SJCRH30 (cell line): ENCODE results near the gene NPHP4. TPM values are rescaled to one million over a fixed set of nuclear protein-coding genes. Genes with fewer than 3 reads are reported as not detected.
A peak's percentile ranks its signal among the peaks of the same experiment; 100 is the strongest.

Experiments used
- DNase-seq, 2 experiments: peaks; one replicate each; pipeline ENCODE4 v3.0.0-alpha.2; 2015 to 2020
- H3K27ac ChIP-seq: fragments of 250-450 bp; sonication (Bioruptor Pico); 2 replicates; pipeline ENCODE4 v1.5.1; 2020; ENCODE audit warnings: mild to moderate bottlenecking, moderate library complexity
- H3K27me3 ChIP-seq: fragments of 250-450 bp; sonication (Bioruptor Pico); 2 replicates; pipeline ENCODE4 v1.5.1; 2020; ENCODE audit warnings: mild to moderate bottlenecking, moderate library complexity
- H3K36me3 ChIP-seq: fragments of 250-450 bp; sonication (Bioruptor Pico); 2 replicates; pipeline ENCODE4 v1.5.1; 2020; ENCODE audit warnings: mild to moderate bottlenecking, moderate library complexity
- H3K4me1 ChIP-seq: fragments of 250-450 bp; sonication (Bioruptor Pico); 2 replicates; pipeline ENCODE4 v1.5.1; 2020; ENCODE audit warnings: mild to moderate bottlenecking, moderate library complexity
- H3K4me3 ChIP-seq: fragments of 250-450 bp; sonication (Bioruptor Pico); 2 replicates; pipeline ENCODE4 v1.5.1; 2020; ENCODE audit warnings: mild to moderate bottlenecking, moderate library complexity
- H3K9me3 ChIP-seq: fragments of 250-450 bp; sonication (Bioruptor Pico); replicated peaks from 2 replicates; pipeline ENCODE4 v1.5.1; 2020; ENCODE audit warnings: mild to moderate bottlenecking, moderate library complexity
- total RNA-seq: library from RNA; depleted of rRNA; stranded (reverse); fragments of >200 nt; shearing (Covaris generic); gene quantifications from 2 replicates; pipeline ENCODE4 v1.2.3, GENCODE V29; 2014

NPHP4 gene
- total RNA-seq, 1 experiment from 2014 or later: 7.3 TPM

DNA sequence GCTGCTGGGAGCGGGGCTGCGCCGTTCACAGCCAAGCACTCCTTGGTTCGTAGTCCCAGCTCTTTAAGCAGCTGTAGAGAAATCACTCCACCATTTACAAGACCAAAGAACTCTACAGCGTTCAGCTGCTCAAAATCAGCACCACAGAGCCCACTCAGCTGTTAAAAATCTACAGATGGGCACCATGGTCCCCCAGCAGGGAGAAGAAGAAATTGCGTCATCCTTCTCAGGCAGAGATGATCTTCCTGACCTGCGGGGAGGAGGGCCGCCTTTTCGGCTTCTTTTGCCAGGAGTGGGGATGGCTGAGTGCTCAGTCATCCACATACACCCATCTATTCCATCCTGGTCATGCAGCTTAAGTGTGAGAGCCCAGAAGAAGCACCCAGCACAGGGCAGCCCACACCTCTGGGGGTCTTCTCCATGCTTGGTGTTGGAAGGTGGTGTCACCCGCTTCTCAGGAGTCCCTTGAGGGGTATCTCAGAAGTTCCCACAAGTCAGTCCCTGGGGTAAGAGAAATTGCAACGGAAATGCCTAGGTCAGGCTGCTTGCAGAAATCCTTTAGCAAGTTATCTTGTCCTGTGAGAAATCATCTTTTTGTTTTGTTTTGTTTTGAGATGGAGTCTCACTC is 163.8 kb downstream of the NPHP4 start:
- no peaks in the 10 kb centered on the region for H3K4me1 ChIP-seq
- no peaks in the 10 kb centered on the region for H3K36me3 ChIP-seq
- peaks cover 2% of the 10 kb centered on the region; the same call in 1 of the 2 replicates for H3K9me3 ChIP-seq
- DNase-seq: no peak
- no peak overlapping the region for H3K27ac ChIP-seq
- H3K4me3 ChIP-seq: no peak overlapping the region
- peaks cover 11% of the 10 kb centered on the region; the same call in 1 of the 2 replicates for H3K27me3 ChIP-seq

DNA sequence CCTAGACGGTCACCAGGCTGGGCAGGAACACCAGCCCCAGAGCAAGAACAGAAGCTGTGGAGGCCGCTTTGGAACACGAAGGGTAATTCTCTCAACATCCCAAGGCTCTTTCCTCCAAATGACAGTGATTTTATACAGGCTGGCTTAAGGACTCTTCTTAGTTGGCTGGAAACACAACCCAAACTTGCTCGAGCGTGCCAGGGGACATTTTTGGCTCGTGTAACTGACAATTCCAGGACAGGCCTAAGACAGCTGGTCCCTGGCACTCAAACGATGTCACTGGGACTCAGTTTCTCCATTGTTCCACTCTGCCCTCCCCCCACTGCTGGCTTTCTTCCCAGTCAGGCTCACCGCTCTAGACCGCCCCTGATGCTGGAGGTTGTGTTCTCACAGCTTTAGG is 164.7 kb downstream of the NPHP4 start:
- Histone ChIP-seq H3K9me3 (peaks cover 2% of the 10 kb centered on the region; the same call in 1 of the 2 replicates), H3K27me3 (0 out of 2 replicates have a peak, but pooled peaks cover 3% of the 10 kb centered on the region), H3K4me1 (no peaks in the 10 kb centered on the region), H3K36me3 (no peaks in the 10 kb centered on the region), H3K27ac (no peak overlapping the region), H3K4me3 (no peak overlapping the region)
- DNase-seq: no peak

- no peaks in the 10 kb centered on the region for H3K4me1 ChIP-seq
- no peaks in the 10 kb centered on the region for H3K36me3 ChIP-seq
- no peak overlapping the region for H3K27ac ChIP-seq
- no peak overlapping the region for H3K4me3 ChIP-seq
- DNase-seq: no peak
- H3K9me3 ChIP-seq: peaks cover 2% of the 10 kb centered on the region; the same call in 1 of the 2 replicates
- H3K27me3 ChIP-seq: 0 out of 2 replicates have a peak, but pooled peaks cover 3% of the 10 kb centered on the region
Observed at GRCh38 chr1:5826601-5827000, 165.6 kb downstream of the NPHP4 start.

DNA sequence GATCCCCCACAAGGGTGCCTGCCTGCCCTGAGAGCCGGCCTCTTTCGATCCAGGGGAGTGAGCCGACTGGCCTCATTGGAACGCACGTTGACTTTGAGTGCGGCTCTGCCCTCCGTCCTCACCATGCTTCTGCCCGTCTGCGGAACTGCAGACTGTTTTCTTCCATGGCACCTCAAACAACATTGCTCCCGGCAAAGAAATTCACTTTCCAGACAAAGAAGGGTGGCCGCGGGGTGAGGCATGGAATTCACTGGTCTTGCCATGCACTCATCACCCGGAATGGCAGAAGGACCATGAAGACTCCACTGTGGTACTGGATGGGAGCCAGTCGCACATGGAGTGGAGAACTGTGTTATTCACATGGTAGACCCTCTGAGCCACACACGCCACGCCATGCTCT is 169.5 kb downstream of the NPHP4 start:
- Histone ChIP-seq H3K27me3 (0 out of 2 replicates have a peak, but pooled peaks cover 3% of the 10 kb centered on the region), H3K4me1 (no peaks in the 10 kb centered on the region), H3K4me3 (no peak overlapping the region), H3K36me3 (no peaks in the 10 kb centered on the region), H3K27ac (no peak overlapping the region), H3K9me3 (peaks cover 2% of the 10 kb centered on the region; the same call in 1 of the 2 replicates)
- no peak for DNase-seq

- H3K4me1 ChIP-seq: no peaks in the 10 kb centered on the region
- no peak overlapping the region for H3K27ac ChIP-seq
- no peak for DNase-seq
- peaks cover 2% of the 10 kb centered on the region; the same call in 1 of the 2 replicates for H3K9me3 ChIP-seq
- no peaks in the 10 kb centered on the region for H3K27me3 ChIP-seq
- H3K4me3 ChIP-seq: no peak overlapping the region
- no peaks in the 10 kb centered on the region for H3K36me3 ChIP-seq
Observed at GRCh38 chr1:5822266-5822665, 170.0 kb downstream of the NPHP4 start.

- Histone ChIP-seq H3K4me1 (no peaks in the 10 kb centered on the region), H3K27me3 (no peaks in the 10 kb centered on the region), H3K27ac (no peak overlapping the region), H3K4me3 (no peak overlapping the region), H3K9me3 (peaks cover 2% of the 10 kb centered on the region; the same call in 1 of the 2 replicates), H3K36me3 (no peaks in the 10 kb centered on the region)
- DNase-seq: no peak
Observed at GRCh38 chr1:5821540-5822176, 170.6 kb downstream of the NPHP4 start.

GRCh38 chr1:5820026-5820421 is 172.2 kb downstream of the NPHP4 start:
- H3K27me3 ChIP-seq: no peaks in the 10 kb centered on the region
- H3K4me1 ChIP-seq: no peaks in the 10 kb centered on the region
- peaks cover 2% of the 10 kb centered on the region; the same call in 1 of the 2 replicates for H3K9me3 ChIP-seq
- H3K4me3 ChIP-seq: no peak overlapping the region
- no peak for DNase-seq
- no peaks in the 10 kb centered on the region for H3K36me3 ChIP-seq
- no peak overlapping the region for H3K27ac ChIP-seq

- Histone ChIP-seq H3K4me3 (no peak overlapping the region), H3K27me3 (no peaks in the 10 kb centered on the region), H3K27ac (no peak overlapping the region), H3K4me1 (no peaks in the 10 kb centered on the region), H3K9me3 (no peaks in the 10 kb centered on the region), H3K36me3 (no peaks in the 10 kb centered on the region)
- peak in 1 of 2 experiments; percentile 36 for DNase-seq
Observed at GRCh38 chr1:5819391-5820025, 172.7 kb downstream of the NPHP4 start.

DNA sequence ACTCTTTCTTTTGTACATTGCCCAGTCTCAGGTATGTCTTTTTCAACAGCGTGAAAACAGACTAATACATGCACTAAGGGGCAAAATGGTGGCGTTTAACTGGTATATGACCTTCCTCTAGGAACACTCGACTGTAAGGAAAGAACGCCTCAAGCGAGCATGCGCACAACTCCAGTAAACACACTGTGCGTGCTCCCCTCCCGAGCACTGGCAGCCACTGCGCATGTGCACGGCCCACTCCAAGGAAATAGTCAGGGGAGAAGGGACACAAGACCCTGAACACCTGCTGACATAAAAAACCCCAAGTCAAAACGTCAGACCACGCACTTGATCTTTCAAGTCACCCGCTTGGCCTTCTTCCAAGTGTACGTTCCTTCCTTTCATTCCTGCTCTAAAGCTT is 173.5 kb downstream of the NPHP4 start:
- no peaks in the 10 kb centered on the region for H3K27me3 ChIP-seq
- no peaks in the 10 kb centered on the region for H3K4me1 ChIP-seq
- no peaks in the 10 kb centered on the region for H3K9me3 ChIP-seq
- no peak overlapping the region for H3K4me3 ChIP-seq
- DNase-seq: no peak
- no peaks in the 10 kb centered on the region for H3K36me3 ChIP-seq
- H3K27ac ChIP-seq: no peak overlapping the region

GRCh38 chr1:5815716-5816115 is 176.5 kb downstream of the NPHP4 start:
- H3K9me3 ChIP-seq: no peaks in the 10 kb centered on the region
- no peaks in the 10 kb centered on the region for H3K27me3 ChIP-seq
- DNase-seq: no peak

DNA sequence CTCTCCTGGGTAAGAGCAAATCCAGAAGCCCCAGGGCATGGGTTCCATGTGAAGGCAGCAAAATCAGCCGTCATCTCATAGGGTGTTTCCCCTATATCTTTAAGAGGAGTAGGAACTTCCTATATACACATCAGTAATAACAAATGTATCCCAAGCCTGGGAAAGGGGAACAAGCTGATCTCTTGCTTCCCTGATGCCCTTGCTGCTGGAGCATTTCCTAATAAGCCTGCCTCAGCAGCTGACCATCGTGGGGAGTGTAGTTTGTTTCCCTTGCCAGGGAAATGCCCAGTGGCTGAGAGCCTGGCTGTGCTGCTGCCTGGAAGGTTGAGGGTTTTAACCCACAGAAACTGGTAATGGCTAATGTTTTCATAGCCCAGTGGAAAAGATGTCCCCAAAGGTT is 177.0 kb downstream of the NPHP4 start:
- peaks cover 8% of the 10 kb centered on the region; the same call in 1 of the 2 replicates for H3K4me1 ChIP-seq

More at GRCh38 chr1:5815716-5816115, 176.5 kb downstream of the NPHP4 start:
- Histone ChIP-seq H3K4me3 (no peak overlapping the region), H3K27ac (no peak overlapping the region), H3K4me1 (peaks cover 8% of the 10 kb centered on the region; the same call in 1 of the 2 replicates), H3K36me3 (no peaks in the 10 kb centered on the region)

DNA sequence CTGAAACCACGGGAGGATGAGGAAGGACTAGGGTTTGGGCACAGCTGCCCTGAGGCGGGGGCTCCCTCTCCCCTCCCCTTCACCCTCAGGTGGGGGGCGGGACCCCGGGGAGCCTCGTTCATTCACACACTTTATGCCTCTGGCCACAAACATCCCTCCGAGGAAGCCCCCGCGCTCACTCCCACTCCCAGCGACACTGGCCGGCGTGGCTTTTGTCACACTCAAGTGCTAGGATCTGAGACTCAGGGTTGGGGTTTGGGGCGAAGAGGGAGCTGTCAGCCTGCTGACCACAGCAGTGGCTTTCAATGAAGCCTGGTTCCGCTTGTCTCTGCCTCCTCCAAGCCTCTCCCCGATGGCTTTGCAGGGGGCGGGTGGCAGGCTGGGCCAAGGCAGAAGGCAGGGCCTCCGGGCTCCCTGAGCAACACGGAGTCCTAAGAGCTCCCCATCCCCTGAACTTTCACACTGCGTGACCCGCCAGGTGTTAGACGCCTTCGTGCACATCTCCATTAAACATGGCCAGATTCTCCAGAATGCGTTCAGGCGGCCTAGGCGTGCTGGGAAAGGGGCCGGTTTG is 178.1 kb downstream of the NPHP4 start:
- Histone ChIP-seq H3K4me3 (no peak overlapping the region), H3K27ac (no peak overlapping the region), H3K9me3 (no peaks in the 10 kb centered on the region), H3K36me3 (no peaks in the 10 kb centered on the region), H3K4me1 (peaks cover 8% of the 10 kb centered on the region; the same call in 1 of the 2 replicates), H3K27me3 (no peaks in the 10 kb centered on the region)
- DNase-seq: no peak

More for the DNA sequence above, 177.0 kb downstream of the NPHP4 start:
- Histone ChIP-seq H3K27me3 (no peaks in the 10 kb centered on the region), H3K9me3 (no peaks in the 10 kb centered on the region), H3K27ac (no peak overlapping the region), H3K36me3 (no peaks in the 10 kb centered on the region), H3K4me3 (no peak overlapping the region)
- DNase-seq: no peak

DNA sequence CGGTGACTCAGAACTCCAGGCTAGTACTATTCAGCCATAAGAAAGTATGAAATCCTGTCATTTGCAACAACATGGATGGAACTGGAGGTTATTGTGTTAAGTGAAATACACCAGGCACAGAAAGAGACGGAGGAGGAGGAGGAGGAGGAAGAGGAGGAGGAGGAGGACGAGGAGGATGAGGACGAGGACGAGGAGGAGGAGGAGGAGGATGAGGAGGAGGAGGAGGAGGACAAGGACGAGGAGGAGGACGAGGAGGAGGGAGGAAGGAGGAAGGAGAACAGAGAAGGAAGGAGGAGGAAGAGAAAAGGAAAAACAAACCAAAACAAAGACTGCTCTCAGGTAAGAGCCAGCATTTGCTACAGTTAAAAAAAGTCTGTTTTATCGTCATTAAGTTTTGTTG is 178.7 kb downstream of the NPHP4 start:
- Histone ChIP-seq H3K4me3 (no peak overlapping the region), H3K27ac (no peak overlapping the region), H3K9me3 (no peaks in the 10 kb centered on the region), H3K4me1 (peaks cover 8% of the 10 kb centered on the region; the same call in 1 of the 2 replicates), H3K36me3 (no peaks in the 10 kb centered on the region), H3K27me3 (no peaks in the 10 kb centered on the region)
- no peak for DNase-seq
